DOHH2 (cell line): Measurements from ENCODE around the gene USP2.
"Not testable (repeated sequence)": the region's sequence is repeated elsewhere in the genome, so short reads cannot be mapped to it uniquely, and the experiment has no call there.

Experiments used
- H3F3A ChIP-seq: fragments of 200-600 bp; sonication (generic), shearing (Covaris generic); 2 replicates; pipeline ENCODE4 v1.6.0; 2016; ENCODE audit warnings: antibody characterized with exemption, mild to moderate bottlenecking; ENCODE audit not compliant: control insufficient read depth, insufficient read depth
- H3K27ac ChIP-seq: fragments of 200-600 bp; sonication (generic); 2 replicates; pipeline ENCODE4 v1.5.1; 2014; ENCODE audit warnings: low read depth, mild to moderate bottlenecking, low read length, moderate library complexity
- H3K27me3 ChIP-seq: fragments of 200-600 bp; sonication (generic); 2 replicates; pipeline ENCODE4 v1.6.1; 2014; ENCODE audit warnings: mild to moderate bottlenecking, low read length, mixed read lengths; ENCODE audit not compliant: control insufficient read depth
- H3K36me3 ChIP-seq: fragments of 200-600 bp; sonication (generic); 2 replicates; pipeline ENCODE4 v1.6.1; 2014; ENCODE audit warnings: mild to moderate bottlenecking, low read length, moderate library complexity, mixed read lengths; ENCODE audit not compliant: control insufficient read depth
- H3K4me1 ChIP-seq: fragments of 200-600 bp; sonication (generic); 2 replicates; pipeline ENCODE4 v1.6.1; 2014; ENCODE audit warnings: mild to moderate bottlenecking, low read length, mixed read lengths; ENCODE audit not compliant: control insufficient read depth
- H3K4me2 ChIP-seq: fragments of 200-600 bp; sonication (generic); 2 replicates; pipeline ENCODE4 v1.6.0; 2014; ENCODE audit warnings: mild to moderate bottlenecking, low read length, moderate library complexity
- H3K4me3 ChIP-seq: fragments of 200-600 bp; sonication (generic); 2 replicates; pipeline ENCODE4 v1.5.1; 2014; ENCODE audit warnings: mild to moderate bottlenecking, low read length, mixed read lengths
- H3K79me2 ChIP-seq: fragments of 200-600 bp; sonication (generic); 2 replicates; pipeline ENCODE4 v1.6.1; 2014; ENCODE audit warnings: mild to moderate bottlenecking, low read length, mixed read lengths; ENCODE audit not compliant: control insufficient read depth
- H3K9me2 ChIP-seq: fragments of 200-600 bp; sonication (generic); replicated peaks from 2 replicates; pipeline ENCODE4 v1.6.1; 2014; ENCODE audit warnings: mild to moderate bottlenecking, low read length, mixed read lengths; ENCODE audit not compliant: control insufficient read depth
- H3K9me3 ChIP-seq: fragments of 200-600 bp; sonication (generic); 2 replicates; pipeline ENCODE4 v1.6.1; 2014; ENCODE audit warnings: antibody characterized with exemption, low read length, mixed read lengths; ENCODE audit not compliant: control insufficient read depth, insufficient read depth
- H4K20me1 ChIP-seq: fragments of 200-600 bp; sonication (generic); 2 replicates; pipeline ENCODE4 v1.6.0; 2014; ENCODE audit warnings: low read depth, mild to moderate bottlenecking, antibody characterized with exemption, low read length, moderate library complexity; ENCODE audit not compliant: control insufficient read depth, insufficient read depth
- CTCF ChIP-seq: fragments of 200-600 bp; sonication (generic); IDR thresholded peaks from one replicate; pipeline ENCODE4 v1.5.1; 2014; ENCODE audit warnings: antibody characterized with exemption, mild to moderate bottlenecking, low read depth, low read length; ENCODE audit not compliant: poor library complexity, severe bottlenecking
- EZH2phosphoT487 ChIP-seq: fragments of 200-600 bp; sonication (generic); IDR thresholded peaks from 2 replicates; pipeline ENCODE4 v1.6.1; 2017; ENCODE audit warnings: borderline replicate concordance, mild to moderate bottlenecking, antibody characterized with exemption, low read length, moderate library complexity, mixed read lengths

USP2 gene

GRCh38 chr11:119389611-119390254 lies 8.2 kb upstream of the USP2 start:
- H3K4me1 ChIP-seq = peaks cover 17% of the 10 kb centered on the region
- H3K79me2 ChIP-seq = no peaks in the 10 kb centered on the region
- no peak overlapping the region for H3K4me2 ChIP-seq
- H3K36me3 ChIP-seq = no peaks in the 10 kb centered on the region
- no peaks in the 10 kb centered on the region for H3K9me3 ChIP-seq
- no peak overlapping the region for H3K27ac ChIP-seq
- no peaks in the 10 kb centered on the region for H3K9me2 ChIP-seq
- H3K27me3 ChIP-seq = no peaks in the 10 kb centered on the region
- no peak overlapping the region for H3K4me3 ChIP-seq
- peak; percentile 68 for TF ChIP-seq CTCF
- no peak for TF ChIP-seq EZH2phosphoT487
- H4K20me1 ChIP-seq = no peaks in the 10 kb centered on the region
- H3F3A ChIP-seq = no peaks in the 10 kb centered on the region

DNA sequence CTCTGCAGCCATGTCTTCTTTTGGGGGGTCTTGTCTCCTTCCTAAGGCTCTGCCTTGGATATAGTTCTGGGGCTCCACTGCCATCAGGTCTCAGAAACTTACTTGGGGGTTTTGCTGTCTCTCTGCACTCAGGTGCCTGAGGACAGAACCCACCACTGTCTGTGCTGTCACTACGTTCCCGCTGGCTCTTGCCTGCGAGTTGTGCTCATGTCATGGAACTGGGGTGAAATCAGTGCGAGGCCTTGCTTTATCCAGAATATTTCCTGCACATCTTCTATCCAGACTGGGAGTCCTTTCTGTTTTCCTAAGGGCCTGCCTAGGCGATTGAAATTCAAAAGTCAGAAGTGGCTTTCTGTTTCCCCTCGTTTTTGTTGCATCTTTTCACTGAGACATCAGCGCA lies 6.6 kb upstream of the USP2 start:
- Histone ChIP-seq H3K27ac (no peak overlapping the region), H3K36me3 (no peaks in the 10 kb centered on the region), H3K9me3 (no peaks in the 10 kb centered on the region), H3K9me2 (no peaks in the 10 kb centered on the region), H3K4me1 (peaks cover 7% of the 10 kb centered on the region), H3K4me3 (no peak overlapping the region), H4K20me1 (no peaks in the 10 kb centered on the region), H3K4me2 (no peak overlapping the region), H3K27me3 (no peaks in the 10 kb centered on the region), H3F3A (no peaks in the 10 kb centered on the region), H3K79me2 (no peaks in the 10 kb centered on the region)
- TF ChIP-seq CTCF (no peak), EZH2phosphoT487 (no peak)

DNA sequence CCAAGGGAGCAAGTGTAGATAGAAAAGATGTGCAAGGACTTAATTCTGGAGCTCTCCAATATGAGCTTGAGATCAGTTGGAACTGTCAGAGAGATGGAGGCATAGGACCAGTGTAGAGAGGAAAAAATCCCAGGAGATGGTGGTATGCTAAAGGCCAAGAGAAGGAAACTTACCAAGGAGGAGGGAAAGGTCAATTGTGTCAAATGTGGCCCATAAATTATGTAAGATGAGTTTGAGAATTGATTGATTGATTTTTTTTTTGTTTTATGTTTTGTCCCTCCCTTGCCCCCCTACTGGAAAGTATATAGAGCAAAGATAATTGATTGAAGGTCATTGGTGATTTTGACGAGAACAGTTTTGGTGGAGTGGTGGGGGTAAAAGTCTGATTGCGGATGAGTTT lies 2.8 kb upstream of the USP2 start:
- no peak overlapping the region for H3K4me2 ChIP-seq
- no peaks in the 10 kb centered on the region for H3K36me3 ChIP-seq
- no peaks in the 10 kb centered on the region for H3K9me2 ChIP-seq
- H3K4me1 ChIP-seq = peaks cover 23% of the 10 kb centered on the region
- H3K79me2 ChIP-seq = no peaks in the 10 kb centered on the region
- TF ChIP-seq CTCF (no peak), EZH2phosphoT487 (no peak)
- H3K27ac ChIP-seq = no peak overlapping the region
- no peak overlapping the region for H3K4me3 ChIP-seq
- H3F3A ChIP-seq = peaks cover 3% of the 10 kb centered on the region; the same call in 1 of the 2 replicates
- H3K27me3 ChIP-seq = peaks cover 6% of the 10 kb centered on the region; the same call in 1 of the 2 replicates
- H3K9me3 ChIP-seq = no peaks in the 10 kb centered on the region
- no peaks in the 10 kb centered on the region for H4K20me1 ChIP-seq

DNA sequence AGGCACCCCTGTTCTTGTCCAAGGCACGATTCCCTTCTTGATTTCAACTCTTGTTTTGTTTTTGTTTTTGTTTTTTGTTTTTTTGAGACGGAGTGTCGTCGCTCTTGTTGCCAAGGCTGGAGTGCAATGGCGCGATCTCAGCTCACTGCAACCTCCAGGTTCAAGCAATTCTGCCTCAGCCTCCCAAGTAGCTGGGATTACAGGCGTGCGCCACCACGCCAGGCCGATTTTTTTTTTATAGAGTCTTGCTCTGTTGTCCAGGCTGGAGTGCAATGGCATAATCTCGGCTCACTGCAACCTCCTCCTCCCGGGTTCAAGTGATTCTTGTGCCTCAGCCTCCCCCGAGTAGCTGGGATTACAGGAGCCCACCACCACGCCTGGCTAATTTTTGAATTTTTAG lies 1.0 kb upstream of the USP2 start:
- peak overlapping the region; percentile 84 for H3K4me3 ChIP-seq
- H4K20me1 ChIP-seq, H3K9me2 ChIP-seq, H3K36me3 ChIP-seq, H3K27ac ChIP-seq, H3K9me3 ChIP-seq, H3K27me3 ChIP-seq, H3F3A ChIP-seq, H3K79me2 ChIP-seq: not testable (repeated sequence)
- H3K4me2 ChIP-seq = peak overlapping the region; percentile 95
- peaks cover 35% of the 10 kb centered on the region for H3K4me1 ChIP-seq
